Loucy (cell line): ENCODE measurements around the gene PPP1R12B.

Source experiments
- CTCF ChIP-seq: fragments of 200-600 bp; sonication (generic); conservative IDR thresholded peaks from 2 replicates; pipeline ENCODE4 v1.5.1; 2014; ENCODE audit warnings: mild to moderate bottlenecking, antibody characterized with exemption, low read length
- EZH2phosphoT487 ChIP-seq: fragments of 200-600 bp; IDR thresholded peaks from 2 replicates; pipeline ENCODE4 v1.6.1; 2018; ENCODE audit warnings: antibody characterized with exemption, mild to moderate bottlenecking, moderate library complexity, borderline replicate concordance

- no peak for TF ChIP-seq CTCF
- TF ChIP-seq EZH2phosphoT487: no peak
These were observed 7.5 kb downstream of the PPP1R12B start for GRCh38 chr1:202355944-202356553.
